Lung (tissue), 12 donors: ENCODE results near the gene ANKRD33B. TPM values are rescaled to one million over a fixed set of nuclear protein-coding genes. Genes with fewer than 3 reads are reported as not detected.

Source experiments
- ATAC-seq: fragments of 200-7000 bp; cut with Tn5 transposase; one replicate; pipeline ENCODE4 v1.9.1; 2020; ENCODE audit warnings: moderate number of reproducible peaks; ENCODE audit not compliant: insufficient read depth, low FRiP score
- DNase-seq, 3 donors: peaks; one replicate each; pipeline ENCODE4 v3.0.0-alpha.2; 2013 to 2017
- H3K27ac ChIP-seq, 2 donors: one replicate each; pipeline ENCODE4 v1.5.1; 2013; ENCODE audit warnings: mild to moderate bottlenecking in 2 of 2, moderate library complexity in 2 of 2, control low read depth in 1 of 2, inconsistent platforms in 1 of 2, low read depth in 1 of 2, low read length in 1 of 2
- H3K27me3 ChIP-seq, 3 donors: one replicate each; pipeline ENCODE4 v1.5.1; 2013; ENCODE audit warnings: low read length in 2 of 3; ENCODE audit not compliant: control insufficient read depth in 3 of 3, insufficient read depth in 3 of 3
- H3K36me3 ChIP-seq, 4 donors: one replicate each; pipeline ENCODE4 v1.5.1; 2013; ENCODE audit warnings: low read length in 4 of 4, mild to moderate bottlenecking in 1 of 4, moderate library complexity in 1 of 4; ENCODE audit not compliant: control insufficient read depth in 4 of 4, insufficient read depth in 4 of 4
- H3K4me1 ChIP-seq, 5 donors: one replicate each; pipeline ENCODE4 v1.5.1; 2013; ENCODE audit warnings: low read length in 5 of 5, mild to moderate bottlenecking in 2 of 5, moderate library complexity in 1 of 5; ENCODE audit not compliant: control insufficient read depth in 5 of 5, insufficient read depth in 5 of 5
- H3K4me3 ChIP-seq: one replicate; pipeline ENCODE4 v1.5.1; 2013; ENCODE audit warnings: mild to moderate bottlenecking, control low read depth, moderate library complexity
- H3K9ac ChIP-seq, 2 donors: one replicate each; pipeline ENCODE4 v1.5.1; 2013; ENCODE audit warnings: low read length in 2 of 2, control low read depth in 1 of 2; ENCODE audit not compliant: insufficient read depth in 1 of 2
- H3K9me3 ChIP-seq, 4 donors: one replicate each; pipeline ENCODE4 v1.5.1; 2013; ENCODE audit warnings: low read length in 3 of 4, mild to moderate bottlenecking in 1 of 4, moderate library complexity in 1 of 4; ENCODE audit not compliant: control insufficient read depth in 4 of 4, insufficient read depth in 3 of 4
- CTCF ChIP-seq: IDR thresholded peaks from 2 replicates; pipeline ENCODE4 v1.5.1; 2012; ENCODE audit warnings: mild to moderate bottlenecking; ENCODE audit errors: control extremely low read depth, extremely low read depth
- WGBS, 2 donors: extraction: QIAGEN DNeasy Blood & Tissue Kit; methylation state at CpG; one replicate each; pipeline ENCODE4 v1.1.7; 2013; 5-methylcytosine and 5-hydroxymethylcytosine counted together
- polyA plus RNA-seq, 2 donors: library from polyadenylated mRNA; stranded (reverse); fragments of 200-250 nt; gene quantifications; one replicate each; pipeline ENCODE4 v1.2.1, GENCODE V29; 2013
- total RNA-seq, 2 donors: library from RNA; depleted of rRNA in 1 of 2; stranded (reverse); fragments of >200 nt in 1 of 2; gene quantifications; one replicate each; pipeline ENCODE4 v1.2.1, GENCODE V29; 2014 to 2021
- donor health status: control.
- donor health status: control.
- donor health status: Bipolar disorder and iron deficiency.
- donor health status: healthy.
- donor health status: DM: yes; HTN: yes; CAD: no.

The ANKRD33B gene
- total and polyA plus RNA-seq, 4 donors, result 1.0 to 6.3 (median 2.1) TPM

GRCh38 chr5:10678244-10678643 is 114.4 kb downstream of the ANKRD33B start:
- no peak for TF ChIP-seq CTCF
- no peak for DNase-seq
- H3K36me3 ChIP-seq, result peaks cover 0 to 44% (median 29%) of the 10 kb centered on the region in 4 donors
- H3K4me3 ChIP-seq, result no peak overlapping the region
- H3K4me1 ChIP-seq, result peaks cover 0 to 2% (median 0%) of the 10 kb centered on the region in 5 donors
- 95 to 97% methylated on average over 2 of the region's 2 CpGs for WGBS, 2 donors
- peaks cover 0 to 12% (median 0%) of the 10 kb centered on the region in 4 donors for H3K9me3 ChIP-seq
- H3K9ac ChIP-seq, result no peak overlapping the region
- H3K27me3 ChIP-seq, result no peaks in the 10 kb centered on the region
- H3K27ac ChIP-seq, result no peak overlapping the region
- no peak for ATAC-seq

- Histone ChIP-seq H3K9ac (no peak overlapping the region), H3K27me3 (no peaks in the 10 kb centered on the region), H3K36me3 (peaks cover 0 to 47% (median 29%) of the 10 kb centered on the region in 4 donors), H3K4me1 (peaks cover 0 to 2% (median 0%) of the 10 kb centered on the region in 5 donors), H3K9me3 (peaks cover 0 to 12% (median 0%) of the 10 kb centered on the region in 4 donors), H3K27ac (no peak overlapping the region), H3K4me3 (no peak overlapping the region)
- WGBS, 2 donors, result 95% methylated on average over 15 of the region's 15 CpGs
- TF ChIP-seq CTCF, result no peak
- DNase-seq, result no peak
- ATAC-seq, result no peak
Measured at GRCh38 chr5:10679336-10679988, 115.6 kb downstream of the ANKRD33B start.

- H3K27ac ChIP-seq, result no peak overlapping the region
- H3K4me1 ChIP-seq, result peaks cover 0 to 2% (median 0%) of the 10 kb centered on the region in 5 donors
- peaks cover 0 to 12% (median 0%) of the 10 kb centered on the region in 4 donors for H3K9me3 ChIP-seq
- no peak for ATAC-seq
- no peak for TF ChIP-seq CTCF
- no peak for DNase-seq
- H3K4me3 ChIP-seq, result no peak overlapping the region
- 55 to 86% methylated on average over 16 to 17 of the region's 17 CpGs for WGBS, 2 donors
- no peak overlapping the region for H3K9ac ChIP-seq
- H3K27me3 ChIP-seq, result no peaks in the 10 kb centered on the region
- peaks cover 0 to 47% (median 30%) of the 10 kb centered on the region in 4 donors for H3K36me3 ChIP-seq
Measured at GRCh38 chr5:10680876-10681481, 117.1 kb downstream of the ANKRD33B start.
